GM13976 (cell line): ENCODE results near the gene SYCE3.

Source experiments
- DNase-seq: peaks from one replicate; pipeline ENCODE4 v3.0.0; 2012; ENCODE audit warnings: low spot score
- CTCF ChIP-seq: IDR thresholded peaks from 2 replicates; pipeline ENCODE4 v1.5.1; 2012; ENCODE audit warnings: borderline replicate concordance, mild to moderate bottlenecking; ENCODE audit not compliant: insufficient read depth; ENCODE audit errors: extremely low read depth, missing control alignments, control extremely low read depth
- in situ Hi-C: fragments of 300-500 bp; cut with MboI; formaldehyde crosslinking; loops from one replicate; pipeline ENCODE4 v1.12.0; 2022; ENCODE audit warnings: low sequenced_read_pairs, mixed read lengths, inconsistent platforms; ENCODE audit not compliant: unreplicated experiment

SYCE3 gene

GRCh38 chr22:50581031-50581949, 18.6 kb upstream of the SYCE3 start:
- DNase-seq: no peak
- TF ChIP-seq CTCF: no peak
- in situ Hi-C loops: no loop called here

GRCh38 chr22:50579752-50580151, 17.0 kb upstream of the SYCE3 start:
- TF ChIP-seq CTCF: no peak
- in situ Hi-C loops: no loop called here
- no peak for DNase-seq

- in situ Hi-C loops: no loop called here
- no peak for DNase-seq
- TF ChIP-seq CTCF: no peak
Measured at GRCh38 chr22:50578776-50579310, 16.1 kb upstream of the SYCE3 start.

- no peak for TF ChIP-seq CTCF
- in situ Hi-C loops: no loop called here
- DNase-seq: no peak
Measured at GRCh38 chr22:50577987-50578775, 15.5 kb upstream of the SYCE3 start, which contains the start of gene CPT1B. Gene CPT1B (minus strand): TSS chr22:50578427. CDS start chr22:50577915, 512 bp downstream.

- in situ Hi-C loops: no loop called here
- no peak for TF ChIP-seq CTCF
Measured at GRCh38 chr22:50577697-50577986, 14.9 kb upstream of the SYCE3 start.

GRCh38 chr22:50576806-50577696, 14.3 kb upstream of the SYCE3 start:
- TF ChIP-seq CTCF: no peak
- in situ Hi-C loops: no loop called here
- no peak for DNase-seq

More at GRCh38 chr22:50577697-50577986, 14.9 kb upstream of the SYCE3 start:
- no peak for DNase-seq
